Measurements from ENCODE around the gene ARHGEF38. TPM values are rescaled to one million over a fixed set of nuclear protein-coding genes. Genes with fewer than 3 reads are reported as not detected.

The ARHGEF38 gene
- total RNA-seq, 1 donor from 2014 or later, result 0.46 TPM

DNA sequence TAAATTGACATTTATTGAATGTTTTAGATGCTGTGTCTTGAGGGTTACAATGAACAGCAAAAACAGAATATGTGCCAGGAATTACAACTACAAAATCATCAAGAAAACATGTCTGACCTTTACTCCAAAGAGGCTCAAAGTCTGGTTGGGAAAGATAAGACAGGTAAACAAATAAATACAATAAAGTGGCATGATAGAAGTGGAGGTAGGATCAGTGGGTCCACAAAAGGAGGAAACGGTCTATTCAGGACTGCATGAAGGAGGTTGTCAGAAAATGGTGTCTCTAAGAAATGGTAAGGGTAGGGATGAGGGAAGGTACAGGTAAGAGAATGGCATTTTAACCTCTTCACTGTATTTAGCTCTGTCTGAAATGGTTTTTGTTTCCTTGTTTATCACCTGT is 3.8 kb downstream of the ARHGEF38 start:
- TF ChIP-seq, protein P1, sequence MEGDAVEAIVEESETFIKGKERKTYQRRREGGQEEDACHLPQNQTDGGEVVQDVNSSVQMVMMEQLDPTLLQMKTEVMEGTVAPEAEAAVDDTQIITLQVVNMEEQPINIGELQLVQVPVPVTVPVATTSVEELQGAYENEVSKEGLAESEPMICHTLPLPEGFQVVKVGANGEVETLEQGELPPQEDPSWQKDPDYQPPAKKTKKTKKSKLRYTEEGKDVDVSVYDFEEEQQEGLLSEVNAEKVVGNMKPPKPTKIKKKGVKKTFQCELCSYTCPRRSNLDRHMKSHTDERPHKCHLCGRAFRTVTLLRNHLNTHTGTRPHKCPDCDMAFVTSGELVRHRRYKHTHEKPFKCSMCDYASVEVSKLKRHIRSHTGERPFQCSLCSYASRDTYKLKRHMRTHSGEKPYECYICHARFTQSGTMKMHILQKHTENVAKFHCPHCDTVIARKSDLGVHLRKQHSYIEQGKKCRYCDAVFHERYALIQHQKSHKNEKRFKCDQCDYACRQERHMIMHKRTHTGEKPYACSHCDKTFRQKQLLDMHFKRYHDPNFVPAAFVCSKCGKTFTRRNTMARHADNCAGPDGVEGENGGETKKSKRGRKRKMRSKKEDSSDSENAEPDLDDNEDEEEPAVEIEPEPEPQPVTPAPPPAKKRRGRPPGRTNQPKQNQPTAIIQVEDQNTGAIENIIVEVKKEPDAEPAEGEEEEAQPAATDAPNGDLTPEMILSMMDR (conservative IDR thresholded peaks at IDR 0.05; ENCODE audit: low read depth, low read length), result no peak

DNA sequence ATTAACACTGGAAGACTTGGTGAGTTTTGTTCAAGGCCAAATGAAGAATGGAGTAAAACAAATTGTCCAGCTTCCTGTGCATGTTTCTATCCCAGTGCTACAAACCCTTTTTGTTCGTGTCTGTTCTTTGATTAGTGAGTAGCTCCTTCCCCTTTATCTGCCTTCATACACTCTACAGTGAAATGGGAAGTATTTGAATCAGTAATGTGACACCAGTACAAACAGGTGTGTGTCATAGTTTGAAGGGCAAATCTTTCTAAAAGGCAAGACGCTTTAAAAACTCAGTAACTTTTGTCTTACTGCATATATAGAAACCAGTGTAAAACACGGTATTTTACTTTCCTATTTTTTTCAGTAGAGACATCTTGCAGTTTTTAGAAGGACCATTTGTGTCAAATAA is 5.9 kb downstream of the ARHGEF38 start:
- DNase-seq (ENCODE audit: low read depth), result no peak

More for the DNA sequence above, 3.8 kb downstream of the ARHGEF38 start:
- no peak for DNase-seq (ENCODE audit: low read depth)
- peak overlapping the region; percentile 52 for H3K4me3 ChIP-seq (ENCODE audit: low read depth, low read length)

DNA sequence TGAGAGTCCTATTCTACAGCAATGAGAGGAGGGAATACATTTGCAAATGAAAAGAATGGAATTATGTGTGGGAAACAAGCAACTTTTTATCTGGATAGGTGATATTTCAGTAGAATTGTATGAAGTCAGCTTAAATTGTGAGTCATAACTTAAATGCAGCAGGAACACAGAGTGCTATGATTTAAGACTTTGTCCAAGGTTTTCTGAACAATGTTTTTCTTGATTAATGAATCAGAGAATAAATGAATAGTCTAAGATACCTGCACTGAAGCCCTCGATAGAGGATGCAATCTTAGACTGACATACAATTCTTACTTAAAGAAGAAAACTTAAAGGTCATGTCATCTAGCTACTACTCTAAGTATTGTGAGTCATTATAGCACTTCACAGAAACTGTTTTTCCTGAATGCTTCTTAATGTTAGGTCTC is 8.0 kb downstream of the ARHGEF38 start:
- TF ChIP-seq, protein P1 (conservative IDR thresholded peaks at IDR 0.05; ENCODE audit: low read depth, low read length), result no peak
- no peak for DNase-seq (ENCODE audit: low read depth)
- H3K4me3 ChIP-seq (ENCODE audit: low read depth, low read length), result no peak overlapping the region

More for the DNA sequence above, 5.9 kb downstream of the ARHGEF38 start:
- no peak overlapping the region for H3K4me3 ChIP-seq (ENCODE audit: low read depth, low read length)
- TF ChIP-seq, protein P1 (conservative IDR thresholded peaks at IDR 0.05; ENCODE audit: low read depth, low read length), result no peak

DNA sequence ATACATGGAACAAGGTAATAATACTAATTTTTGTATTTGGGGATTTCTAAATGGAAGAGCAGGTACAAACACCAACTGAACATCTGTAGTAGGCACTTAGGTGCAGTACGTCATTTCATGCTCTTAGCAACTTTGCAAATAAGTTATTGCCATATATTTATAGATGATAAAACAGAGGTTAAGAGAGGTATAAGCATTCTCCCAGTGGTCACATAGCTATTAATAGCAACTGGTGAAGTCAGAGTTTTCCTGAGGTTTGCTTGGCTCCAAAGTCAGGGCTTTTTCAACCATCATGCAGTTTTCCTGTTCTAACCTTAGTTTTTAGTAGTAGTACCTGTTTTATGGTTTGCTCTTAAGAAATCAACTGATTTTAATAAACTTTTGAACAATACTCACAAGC is 10.9 kb downstream of the ARHGEF38 start:
- TF ChIP-seq, protein P1 (conservative IDR thresholded peaks at IDR 0.05; ENCODE audit: low read depth, low read length), result no peak
- no peak for DNase-seq (ENCODE audit: low read depth)
- H3K4me3 ChIP-seq (ENCODE audit: low read depth, low read length), result no peak overlapping the region

DNA sequence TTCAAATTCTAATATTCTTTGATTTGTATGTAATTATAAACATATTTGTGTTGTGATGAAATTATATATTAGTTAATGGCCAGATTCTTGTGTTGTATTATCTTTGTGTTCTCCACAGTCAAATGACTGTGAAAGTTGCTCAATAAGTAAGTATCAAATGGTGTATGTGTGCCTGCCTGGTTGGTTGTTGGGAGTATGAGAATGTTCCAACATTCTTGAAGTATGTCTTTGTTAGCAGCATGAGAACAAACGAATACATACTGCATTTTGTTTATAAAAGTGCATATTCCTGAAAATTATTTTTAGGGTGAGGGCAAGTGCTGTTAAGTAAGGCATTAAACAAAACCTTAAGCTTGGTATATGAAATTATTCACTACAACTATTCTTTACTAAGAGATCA is 16.2 kb downstream of the ARHGEF38 start:
- no peak for DNase-seq (ENCODE audit: low read depth)
- TF ChIP-seq, protein P1 (conservative IDR thresholded peaks at IDR 0.05; ENCODE audit: low read depth, low read length), result no peak
- H3K4me3 ChIP-seq (ENCODE audit: low read depth, low read length), result no peak overlapping the region

DNA sequence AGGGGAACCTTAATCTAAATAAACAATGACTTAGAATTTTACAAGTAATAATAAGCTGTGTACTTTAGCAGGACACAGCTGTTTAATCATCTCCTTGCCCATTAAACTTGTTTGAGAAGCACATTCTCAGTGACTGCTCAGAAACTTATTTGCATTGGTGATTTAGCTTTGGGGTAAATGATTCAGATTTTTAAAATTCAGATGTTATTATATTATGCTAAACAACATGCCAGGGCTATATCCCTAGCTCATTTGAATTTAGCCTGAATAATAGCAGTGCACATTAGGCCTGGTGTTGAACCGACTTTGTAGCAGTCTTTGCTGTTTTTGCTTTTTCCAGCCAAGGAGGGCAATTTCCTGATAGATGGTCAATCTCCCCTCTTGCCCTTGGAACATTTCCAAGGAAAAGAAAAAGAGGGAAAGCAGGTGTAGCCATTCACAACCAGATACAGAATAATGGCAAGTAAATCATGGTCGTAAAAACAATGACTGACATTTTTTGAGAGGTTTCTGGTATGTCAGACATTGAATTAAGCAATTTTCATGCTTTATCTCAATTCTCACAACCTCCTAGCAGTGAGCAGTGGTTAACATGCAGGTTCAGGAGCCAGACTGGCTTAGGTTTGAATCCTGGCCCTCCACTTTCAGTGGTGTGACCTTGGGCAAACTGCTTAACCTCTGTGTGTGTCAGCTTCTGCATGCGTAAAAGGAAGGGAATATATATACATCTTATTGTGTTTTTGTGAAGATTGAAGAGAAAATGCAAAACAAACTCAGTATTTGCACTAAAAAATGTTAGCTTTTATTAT is 16.8 kb downstream of the ARHGEF38 start:
- no peak overlapping the region for H3K4me3 ChIP-seq (ENCODE audit: low read depth, low read length)
- TF ChIP-seq, protein P1 (conservative IDR thresholded peaks at IDR 0.05; ENCODE audit: low read depth, low read length), result no peak
- no peak for DNase-seq (ENCODE audit: low read depth)

DNA sequence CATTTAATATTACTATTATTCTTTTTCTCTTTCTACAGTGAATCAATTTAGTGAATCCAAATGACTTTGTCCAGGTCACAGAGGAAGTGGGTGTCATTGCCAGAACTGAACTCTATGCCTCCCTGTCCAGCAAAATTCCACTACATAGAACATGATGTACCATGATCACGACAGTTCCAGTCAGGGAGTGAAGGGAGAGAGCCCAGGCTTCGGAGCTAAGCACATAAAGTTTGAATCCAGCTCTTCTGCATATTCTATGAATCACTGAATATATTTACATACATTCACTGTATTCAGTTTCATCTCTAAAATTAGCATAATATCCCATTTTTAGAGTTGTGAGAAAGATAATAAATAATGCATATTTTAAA is 17.4 kb downstream of the ARHGEF38 start:
- TF ChIP-seq, protein P1 (conservative IDR thresholded peaks at IDR 0.05; ENCODE audit: low read depth, low read length), result no peak
- no peak overlapping the region for H3K4me3 ChIP-seq (ENCODE audit: low read depth, low read length)

More for the DNA sequence above, 17.4 kb downstream of the ARHGEF38 start:
- DNase-seq (ENCODE audit: low read depth), result no peak
